Endothelial cell of umbilical vein (primary cell): ENCODE measurements around the gene MYOF. TPM values are rescaled to one million over a fixed set of nuclear protein-coding genes. Genes with fewer than 3 reads are reported as not detected.

Experiments used
- BruUV-seq: library from RNA; stranded (reverse); fragments of 400-500 nt; replicated peaks from 2 replicates; lab custom pipeline; 2021; lab: Mats Ljungman, UMichigan
- CTCF ChIA-PET: fragments of 300-600, 350-600 bp; sonication (Branson Sonifier 250); formaldehyde crosslinking; loops from one replicate; lab custom pipeline; 2021; ENCODE audit warnings: antibody characterized with exemption, inconsistent platforms; lab: Charles Lee
- POLR2A ChIA-PET: fragments of 300-600, 350-600 bp; sonication (Branson Sonifier 250); formaldehyde crosslinking; loops from one replicate; lab custom pipeline; 2021; ENCODE audit warnings: antibody characterized with exemption, inconsistent platforms; lab: Charles Lee
- DNase-seq: peaks from one replicate; pipeline ENCODE4 v3.0.0-alpha.2; 2011; ENCODE audit warnings: low read depth, low spot score
- FAIRE-seq: peaks from 2 replicates; lab custom pipeline; 2011; peaks lifted over from hg19 to GRCh38; lab: Jason Lieb, UNC
- H2AFZ ChIP-seq: 2 replicates; pipeline ENCODE4 v1.6.0; 2012; ENCODE audit warnings: low read depth, low read length, control low read depth, inconsistent platforms
- H3K27ac ChIP-seq: 2 replicates; pipeline ENCODE4 v1.5.1; 2011; ENCODE audit warnings: low read depth, mild to moderate bottlenecking, control low read depth, low read length, moderate library complexity; ENCODE audit not compliant: insufficient read depth
- H3K27me3 ChIP-seq, 2 experiments: 2 replicates each; pipeline versions ENCODE4 v1.6.0 to v1.6.1; 2011; ENCODE audit warnings: low read length in 2 of 2, mixed read lengths in 1 of 2; ENCODE audit not compliant: control insufficient read depth in 2 of 2, insufficient read depth in 2 of 2
- H3K36me3 ChIP-seq, 2 experiments: 2 replicates in 1 of 2; 3 replicates in 1 of 2; pipeline ENCODE4 v1.5.1; 2011; ENCODE audit warnings: low read length in 2 of 2, mild to moderate bottlenecking in 1 of 2, moderate library complexity in 1 of 2; ENCODE audit not compliant: control insufficient read depth in 2 of 2, insufficient read depth in 2 of 2; ENCODE audit errors: extremely low read depth in 1 of 2
- H3K4me1 ChIP-seq: 3 replicates; pipeline ENCODE4 v1.5.1; 2011; ENCODE audit warnings: mild to moderate bottlenecking, low read length; ENCODE audit not compliant: control insufficient read depth, insufficient read depth; ENCODE audit errors: extremely low read depth
- H3K4me2 ChIP-seq: 2 replicates; pipeline ENCODE4 v1.6.1; 2011; ENCODE audit warnings: low read length, control low read depth, mixed read lengths; ENCODE audit not compliant: insufficient read depth
- H3K4me3 ChIP-seq, 3 experiments: fragments of 200-600 bp in 1 of 3; sonication (generic), shearing (Covaris generic) in 1 of 3; replicated peaks in 1 of 3; 2 replicates each; pipeline ENCODE4 v1.5.1; 2011 to 2016; ENCODE audit warnings: control low read depth in 3 of 3, low read length in 3 of 3, mild to moderate bottlenecking in 2 of 3, inconsistent platforms in 1 of 3, low read depth in 1 of 3, moderate library complexity in 1 of 3; ENCODE audit not compliant: insufficient read depth in 1 of 3
- H3K79me2 ChIP-seq: 2 replicates; pipeline ENCODE4 v1.6.0; 2012; ENCODE audit warnings: low read length, inconsistent platforms; ENCODE audit not compliant: control insufficient read depth, insufficient read depth
- H3K9ac ChIP-seq: replicated peaks from 2 replicates; pipeline ENCODE3; 2011; ENCODE audit warnings: low read length, control low read depth; ENCODE audit not compliant: insufficient read depth; ENCODE audit errors: extremely low read depth
- H3K9me1 ChIP-seq: replicated peaks from 3 replicates; pipeline ENCODE4 v1.6.0; 2011; ENCODE audit warnings: mild to moderate bottlenecking, low read length; ENCODE audit not compliant: control insufficient read depth, insufficient read depth; ENCODE audit errors: extremely low read depth
- H3K9me3 ChIP-seq: replicated peaks from 2 replicates; pipeline ENCODE4 v1.5.1; 2012; ENCODE audit warnings: low read length, inconsistent platforms; ENCODE audit not compliant: control insufficient read depth, insufficient read depth
- H4K20me1 ChIP-seq: replicated peaks from 2 replicates; pipeline ENCODE3; 2011; ENCODE audit warnings: mild to moderate bottlenecking, low read length; ENCODE audit not compliant: control insufficient read depth, insufficient read depth; ENCODE audit errors: extremely low read depth
- CTCF ChIP-seq, 2 donors: IDR thresholded peaks; 1 replicate in 1 of 2; 2 replicates in 1 of 2; pipeline ENCODE4 v1.5.1; 2011; ENCODE audit warnings: low read length in 2 of 2, mild to moderate bottlenecking in 2 of 2, moderate library complexity in 2 of 2, control low read depth in 1 of 2, inconsistent platforms in 1 of 2, low read depth in 1 of 2; ENCODE audit not compliant: insufficient read depth in 1 of 2; ENCODE audit errors: extremely low read depth in 1 of 2
- EZH2 ChIP-seq: IDR thresholded peaks from 2 replicates; pipeline ENCODE4 v1.6.1; 2012; ENCODE audit warnings: borderline replicate concordance, low read depth, mild to moderate bottlenecking, moderate library complexity, low read length, inconsistent platforms; ENCODE audit not compliant: severe bottlenecking
- FOS ChIP-seq: IDR thresholded peaks from 2 replicates; pipeline ENCODE4 v1.6.1; 2011; ENCODE audit warnings: mild to moderate bottlenecking, low read length, moderate library complexity, borderline replicate concordance; ENCODE audit not compliant: insufficient read depth
- GATA2 ChIP-seq: IDR thresholded peaks from 2 replicates; pipeline ENCODE4 v1.7.0; 2011; ENCODE audit warnings: low read depth, mild to moderate bottlenecking, moderate library complexity, mixed read lengths, low read length; ENCODE audit not compliant: insufficient read length, insufficient read depth
- JUN ChIP-seq: IDR thresholded peaks from 2 replicates; pipeline ENCODE4 v1.6.1; 2011; ENCODE audit warnings: borderline replicate concordance, low read depth; ENCODE audit not compliant: insufficient read length, insufficient read depth
- MAX ChIP-seq: IDR thresholded peaks from 2 replicates; pipeline ENCODE4 v1.6.1; 2011; ENCODE audit not compliant: insufficient read depth, insufficient read length
- MYC ChIP-seq: IDR thresholded peaks from one replicate; pipeline ENCODE4 v1.6.1; 2011; ENCODE audit warnings: mild to moderate bottlenecking, low read depth, low read length
- POLR2A ChIP-seq: IDR thresholded peaks from 2 replicates; pipeline ENCODE4 v1.6.1; 2012; ENCODE audit warnings: low read depth, mild to moderate bottlenecking, control low read depth, low read length
- POLR2AphosphoS5 ChIP-seq: IDR thresholded peaks from 2 replicates; pipeline ENCODE4 v1.6.1; 2012; ENCODE audit warnings: low read depth, mild to moderate bottlenecking, control low read depth, low read length, moderate library complexity; ENCODE audit not compliant: insufficient read depth
- dilution Hi-C: fragments of 300-500 bp; cut with MboI; formaldehyde crosslinking; loops from one replicate; pipeline ENCODE4 v1.15.0; 2019; ENCODE audit warnings: low sequenced_read_pairs; ENCODE audit not compliant: extremely low pct_ligation_motif_present
- intact Hi-C: fragments of 100-400 bp; cut with micrococcal nuclease; formaldehyde crosslinking; loops from one replicate; pipeline ENCODE4 v1.10.0; 2022
- polyA plus RNA-seq, 4 experiments: library from polyadenylated mRNA; depleted of rRNA in 3 of 4; stranded (reverse) in 3 of 4; unstranded in 1 of 4; fragments of >200 nt; gene quantifications; 2 replicates each; pipeline versions ENCODE4 v1.2.1 to v1.2.3, GENCODE V29; 2011 to 2012; ENCODE audit warnings: missing spikeins in 1 of 4
- total RNA-seq: library from RNA; stranded (reverse); gene quantifications from 2 replicates; pipeline ENCODE4 v1.2.3, GENCODE V29; 2021

The MYOF gene
- total and polyA plus RNA-seq, 2 donors (not counting 3 experiments of a cell fraction or from before 2014, with no cell fraction given): 98.4 to 379 TPM

DNA sequence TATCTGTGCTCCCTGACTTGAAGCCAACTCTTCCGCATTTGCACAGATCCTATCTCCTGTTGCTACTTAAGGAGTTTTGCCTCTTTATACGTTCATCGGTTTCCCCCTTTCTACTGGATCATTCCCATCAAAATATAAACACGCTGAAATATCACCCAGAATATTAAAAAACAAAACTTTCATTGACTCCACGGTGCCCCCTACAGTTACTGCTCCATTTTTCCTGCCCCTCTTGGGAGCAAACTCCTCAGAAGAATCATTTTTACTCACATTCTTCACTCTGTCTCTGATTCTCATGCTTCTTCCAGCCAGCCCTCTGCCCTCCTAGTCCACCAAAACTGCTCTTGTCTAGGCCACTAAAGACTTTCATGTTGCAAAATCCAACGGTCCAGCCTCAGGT, 66.4 kb downstream of the MYOF start:
- no peaks in the 10 kb centered on the region for H4K20me1 ChIP-seq
- H3K4me1 ChIP-seq: peaks cover 35% of the 10 kb centered on the region
- CTCF ChIA-PET: interaction anchor here (2.3 kb wide), 1 partner anchor 23 kb away, joined by 5 read pairs; no protein-coding TSS in a partner anchor
- H3K27me3 ChIP-seq: no peaks in the 10 kb centered on the region
- dilution Hi-C loops (no loop called here), intact Hi-C loops (no loop called here)
- peaks cover 10 to 17% of the 10 kb centered on the region in 2 experiments for H3K36me3 ChIP-seq
- no peak overlapping the region for H3K9ac ChIP-seq
- H2AFZ ChIP-seq: no peak overlapping the region
- peaks cover 37% of the 10 kb centered on the region for H3K79me2 ChIP-seq
- no peak for DNase-seq
- H3K9me1 ChIP-seq: no peaks in the 10 kb centered on the region
- no peak overlapping the region for H3K4me2 ChIP-seq
- TF ChIP-seq POLR2A (no peak), CTCF (IDR thresholded peaks at IDR 0.05; ENCODE audit: extremely low read depth in 1 of 2, insufficient read depth in 1 of 2, low read depth in 1 of 2, low read length in 2 of 2) (peak; percentile 6 to 27)
- H3K27ac ChIP-seq: no peak overlapping the region
- no peak for FAIRE-seq
- no peak overlapping the region for H3K4me3 ChIP-seq
- POLR2A ChIA-PET: no interaction called here
- H3K9me3 ChIP-seq: no peaks in the 10 kb centered on the region
- no TSS peak for BruUV-seq

DNA sequence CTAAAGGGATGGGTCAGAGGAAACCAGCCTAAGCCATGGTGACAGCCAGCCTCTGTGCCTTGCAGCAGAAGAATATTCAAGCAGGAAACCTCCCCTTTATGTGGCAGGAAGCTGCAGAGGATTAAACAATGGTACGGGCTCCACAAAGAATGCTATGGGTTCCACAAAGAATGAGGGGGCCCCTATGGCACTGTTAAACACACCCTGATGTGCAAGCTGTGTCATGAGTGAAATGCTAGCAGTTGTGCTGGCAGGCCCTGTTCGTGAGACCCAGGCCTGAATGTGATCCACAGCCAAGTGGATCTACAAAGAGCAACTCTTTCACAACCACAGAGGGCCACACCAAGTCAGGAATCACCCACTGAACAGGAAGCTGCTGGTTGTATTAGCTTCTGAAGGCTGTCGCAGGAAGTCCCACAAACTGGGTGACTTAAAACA, 68.9 kb downstream of the MYOF start:
- Histone ChIP-seq H3K4me3 (no peak overlapping the region), H3K9me3 (no peaks in the 10 kb centered on the region), H3K4me1 (peaks cover 28% of the 10 kb centered on the region), H2AFZ (no peak overlapping the region), H3K36me3 (peaks cover 18 to 22% of the 10 kb centered on the region in 2 experiments), H3K27me3 (no peaks in the 10 kb centered on the region), H3K9me1 (no peaks in the 10 kb centered on the region), H4K20me1 (no peaks in the 10 kb centered on the region), H3K4me2 (peak overlapping the region; percentile 5), H3K27ac (peak overlapping the region; percentile 49), H3K9ac (no peak overlapping the region), H3K79me2 (peaks cover 27% of the 10 kb centered on the region)
- peak; percentile 65 for DNase-seq
- peak; percentile 97 for FAIRE-seq
- dilution Hi-C loops: no loop called here
- no peak for TF ChIP-seq JUN
- no peak for TF ChIP-seq MAX
- TF ChIP-seq FOS: no peak
- no peak for TF ChIP-seq POLR2A
- no peak for TF ChIP-seq POLR2AphosphoS5
- TF ChIP-seq CTCF (IDR thresholded peaks at IDR 0.05; ENCODE audit: extremely low read depth in 1 of 2, insufficient read depth in 1 of 2, low read depth in 1 of 2, low read length in 2 of 2): no peak
- TF ChIP-seq MYC: no peak
- TF ChIP-seq EZH2: no peak
- no peak for TF ChIP-seq GATA2
- BruUV-seq: no TSS peak
- CTCF ChIA-PET: interaction anchor here (0.7 to 3.6 kb wide), 10 partner anchors 9 to 75 kb away, joined by 3 to 23 read pairs (median 4); partner anchors contain the start of gene MYOF
- intact Hi-C loops: loop anchor here (1.0 to 2.0 kb wide), 5 partner anchors 9 to 69 kb away; partner anchors contain the start of gene MYOF
- POLR2A ChIA-PET: interaction anchor here (0.5 kb wide), 1 partner anchor 83 kb away, joined by 7 read pairs; no protein-coding TSS in a partner anchor
